HepG2 (cell line): ENCODE results near the gene GGTLC2. TPM values are rescaled to one million over a fixed set of nuclear protein-coding genes. Genes with fewer than 3 reads are reported as not detected.

Experiments
- ATAC-seq: fragments of 200-7000 bp; cut with Tn5 transposase; 3 replicates; pipeline ENCODE4 v1.9.1; 2020; ENCODE audit warnings: mild to moderate bottlenecking, moderate library complexity
- BruUV-seq: library from RNA; stranded (reverse); fragments of 400-500 nt; replicated peaks from 2 replicates; lab custom pipeline; 2021; lab: Mats Ljungman, UMichigan
- CTCF ChIA-PET: fragments of 300-600 bp; formaldehyde crosslinking; extraction: SDS; loops from one replicate; lab custom pipeline; 2021; ENCODE audit warnings: low total read pairs, inconsistent platforms, low intra/inter-chr PET ratio; lab: Yijun Ruan, JAX
- POLR2A ChIA-PET: fragments of 350-600 bp; sonication (Branson Sonifier 250); formaldehyde crosslinking; loops from one replicate; lab custom pipeline; 2020; ENCODE audit warnings: antibody characterized with exemption, inconsistent platforms; lab: Yijun Ruan, JAX
- DNase-seq: peaks from one replicate; pipeline ENCODE4 v3.0.0-alpha.2; 2015; ENCODE audit warnings: low spot score
- FAIRE-seq: peaks from 3 replicates; lab custom pipeline; 2011; peaks lifted over from hg19 to GRCh38; lab: Jason Lieb, UNC
- H2AFZ ChIP-seq: one replicate; pipeline ENCODE4 v1.6.1; 2011; ENCODE audit warnings: low read length, inconsistent platforms
- H3K27ac ChIP-seq: fragments of 300-600 bp; 3 replicates; pipeline ENCODE4 v1.8.0; 2011; ENCODE audit warnings: mixed run types, mild to moderate bottlenecking, mixed read lengths, low read length, inconsistent platforms; ENCODE audit not compliant: insufficient read depth; ENCODE audit errors: extremely low read length
- H3K27me3 ChIP-seq, 2 experiments: fragments of 200-600 bp in 1 of 2; 2 replicates in 1 of 2; 3 replicates in 1 of 2; pipeline versions ENCODE4 v1.6.0 to v1.8.0; 2011; ENCODE audit warnings: low read length in 2 of 2, mild to moderate bottlenecking in 2 of 2, moderate library complexity in 2 of 2, inconsistent platforms in 1 of 2; ENCODE audit not compliant: insufficient read depth in 2 of 2, control insufficient read depth in 1 of 2
- H3K36me3 ChIP-seq, 2 experiments: fragments of 200-600 bp in 1 of 2; replicated peaks in 1 of 2; 2 replicates in 1 of 2; 3 replicates in 1 of 2; pipeline versions ENCODE4 v1.5.1 to v1.8.0; 2011; ENCODE audit warnings: low read length in 2 of 2, inconsistent platforms in 1 of 2; ENCODE audit not compliant: insufficient read depth in 2 of 2, control insufficient read depth in 1 of 2
- H3K4me1 ChIP-seq: 2 replicates; pipeline ENCODE4 v1.5.1; 2012; ENCODE audit warnings: low read length, inconsistent platforms; ENCODE audit not compliant: insufficient read depth
- H3K4me2 ChIP-seq: 2 replicates; pipeline ENCODE4 v1.6.0; 2011; ENCODE audit warnings: low read depth, low read length, inconsistent platforms
- H3K4me3 ChIP-seq, 3 experiments: fragments of 200-600 bp in 1 of 3; sonication (generic), shearing (Covaris generic) in 1 of 3; replicated peaks in 1 of 3; 2 replicates each; pipeline ENCODE4 v1.5.1; 2011 to 2016; ENCODE audit warnings: low read length in 3 of 3, inconsistent platforms in 2 of 3, low read depth in 2 of 3, mild to moderate bottlenecking in 2 of 3, control low read depth in 1 of 3, mixed read lengths in 1 of 3; ENCODE audit not compliant: insufficient read depth in 1 of 3
- H3K79me2 ChIP-seq: one replicate; pipeline ENCODE4 v1.6.1; 2011; ENCODE audit warnings: low read length, inconsistent platforms; ENCODE audit not compliant: insufficient read depth
- H3K9ac ChIP-seq: 2 replicates; pipeline ENCODE4 v1.6.0; 2011; ENCODE audit warnings: mild to moderate bottlenecking, low read depth, low read length, inconsistent platforms; ENCODE audit not compliant: insufficient read depth
- H3K9me3 ChIP-seq: 2 replicates; pipeline ENCODE4 v1.5.1; 2012; ENCODE audit warnings: mild to moderate bottlenecking, low read length
- H4K20me1 ChIP-seq: 2 replicates; pipeline ENCODE4 v1.6.0; 2011; ENCODE audit warnings: inconsistent platforms, mild to moderate bottlenecking, low read length, moderate library complexity; ENCODE audit not compliant: insufficient read depth
- ATF6 ChIP-seq: sonication (generic); formaldehyde crosslinking; conservative IDR thresholded peaks from 2 replicates; pipeline ENCODE4 v1.4.0; 2020; ENCODE audit warnings: missing genetic modification reagents
- BATF2 ChIP-seq: sonication (generic); formaldehyde crosslinking; IDR thresholded peaks from 2 replicates; pipeline ENCODE4 v1.8.0; 2022; ENCODE audit warnings: mild to moderate bottlenecking, missing genetic modification reagents, moderate library complexity
- CAMTA2 ChIP-seq: sonication (generic); formaldehyde crosslinking; IDR thresholded peaks from 2 replicates; pipeline ENCODE4 v1.4.0; 2020; ENCODE audit warnings: mild to moderate bottlenecking, missing genetic modification reagents, borderline replicate concordance
- FOXC1 ChIP-seq: sonication (generic); formaldehyde crosslinking; IDR thresholded peaks from 2 replicates; pipeline ENCODE4 v1.8.0; 2022; ENCODE audit warnings: mild to moderate bottlenecking, missing genetic modification reagents, borderline replicate concordance
- FOXJ3 ChIP-seq: sonication (generic); formaldehyde crosslinking; IDR thresholded peaks from 2 replicates; pipeline ENCODE4 v1.4.0; 2020; ENCODE audit warnings: missing genetic modification reagents, mild to moderate bottlenecking, borderline replicate concordance
- HBP1 ChIP-seq: IDR thresholded peaks from 2 replicates; pipeline ENCODE4 v1.6.1; 2016; ENCODE audit warnings: low read depth, control low read depth
- IRF1 ChIP-seq: sonication (generic); formaldehyde crosslinking; IDR thresholded peaks from 2 replicates; pipeline ENCODE4 v1.4.0; 2020; ENCODE audit warnings: low read depth, mild to moderate bottlenecking, missing genetic modification reagents
- NCOA5 ChIP-seq: sonication (generic); formaldehyde crosslinking; IDR thresholded peaks from 2 replicates; pipeline ENCODE4 v1.4.0; 2020; ENCODE audit warnings: missing genetic modification reagents
- PLSCR1 ChIP-seq: sonication (generic); formaldehyde crosslinking; IDR thresholded peaks from 2 replicates; pipeline ENCODE4 v1.5.0; 2020; ENCODE audit warnings: missing genetic modification reagents, mild to moderate bottlenecking, borderline replicate concordance
- TBP ChIP-seq: sonication (generic); formaldehyde crosslinking; IDR thresholded peaks from 2 replicates; pipeline ENCODE4 v1.5.0; 2020; ENCODE audit warnings: missing genetic modification reagents
- THAP8 ChIP-seq: sonication (generic); formaldehyde crosslinking; IDR thresholded peaks from 2 replicates; pipeline ENCODE4 v1.5.1; 2020; ENCODE audit warnings: missing genetic modification reagents, mild to moderate bottlenecking, borderline replicate concordance
- ZBTB21 ChIP-seq: sonication (generic); formaldehyde crosslinking; IDR thresholded peaks from 2 replicates; pipeline ENCODE4 v1.4.0; 2020; ENCODE audit warnings: missing genetic modification reagents
- ZNF562 ChIP-seq: sonication (generic); formaldehyde crosslinking; IDR thresholded peaks from 2 replicates; pipeline ENCODE4 v1.8.0; 2022; ENCODE audit warnings: missing genetic modification reagents, borderline replicate concordance
- ZSCAN5A ChIP-seq: sonication (generic); formaldehyde crosslinking; IDR thresholded peaks from 2 replicates; pipeline ENCODE4 v1.8.0; 2022; ENCODE audit warnings: mild to moderate bottlenecking, missing genetic modification reagents, borderline replicate concordance
- WGBS: methylation state at CpG from one replicate; pipeline ENCODE4 v1.1.6; 2017; ENCODE audit warnings: low lambda C conversion rate; 5-methylcytosine and 5-hydroxymethylcytosine counted together
- in situ Hi-C: cut with HindIII; loops from 2 replicates; pipeline ENCODE4 v1.10.0; 2017; ENCODE audit warnings: low pct_unique_long_range_greater_than_20kb; ENCODE audit not compliant: extremely low pct_ligation_motif_present
- intact Hi-C: fragments of 100-400 bp; cut with micrococcal nuclease; formaldehyde crosslinking; loops from one replicate; pipeline ENCODE4 v1.10.0; 2022; ENCODE audit not compliant: unreplicated experiment
- polyA plus RNA-seq, 8 experiments: library from polyadenylated mRNA; depleted of rRNA in 3 of 8; stranded (reverse) in 7 of 8; unstranded in 1 of 8; fragments of >200 nt; fragmentation: Illumina TruSeq in 4 of 8; extraction: Trizol in 4 of 8; gene quantifications; 2 replicates each; pipeline versions ENCODE4 v1.2.1 to v1.2.3, GENCODE V29; 2011 to 2016; ENCODE audit warnings: low read depth in 4 of 8, missing spikeins in 1 of 8, mixed read lengths in 1 of 8; ENCODE audit not compliant: insufficient read depth in 1 of 8
- total RNA-seq, 5 experiments: library from RNA; depleted of rRNA; stranded (reverse); fragments of >200 nt; fragmentation: Illumina TruSeq; extraction: Trizol; gene quantifications; 2 replicates each; pipeline ENCODE4 v1.2.3, GENCODE V29; 2016; ENCODE audit warnings: low read depth in 1 of 5

GGTLC2 gene
- total and polyA plus RNA-seq, 2 of the 13 experiments (the other 11 are each of a cell fraction or from before 2014, with no cell fraction given): not detected

- TF ChIP-seq ATF6 (CRISPR knock-in tag) (no peak), ZBTB21 (CRISPR knock-in tag) (no peak), ZSCAN5A (CRISPR knock-in tag) (no peak)
- TF ChIP-seq, all 625 proteins: peak for 0
Measured at GRCh38 chr22:22694106-22694505, 49.7 kb downstream of the GGTLC2 start (continued).

GRCh38 chr22:22696104-22696503 is 51.7 kb downstream of the GGTLC2 start:
- no TSS peak for BruUV-seq
- no peak overlapping the region for H3K4me3 ChIP-seq
- CTCF ChIA-PET: no interaction called here
- TF ChIP-seq ZNF562 (CRISPR knock-in tag) (no peak), IRF1 (no peak), CAMTA2 (CRISPR knock-in tag) (no peak), HBP1 (no peak), NCOA5 (CRISPR knock-in tag) (no peak), FOXC1 (no peak), THAP8 (CRISPR knock-in tag) (no peak), PLSCR1 (no peak), TBP (CRISPR knock-in tag) (no peak), BATF2 (CRISPR knock-in tag) (no peak), FOXJ3 (CRISPR knock-in tag) (no peak)

More at GRCh38 chr22:22696104-22696503, 51.7 kb downstream of the GGTLC2 start:
- 26% methylated on average over 5 of the region's 5 CpGs for WGBS
- Histone ChIP-seq H4K20me1 (no peaks in the 10 kb centered on the region), H3K36me3 (no peaks in the 10 kb centered on the region), H3K9me3 (no peaks in the 10 kb centered on the region), H3K27ac (no peak overlapping the region), H3K4me2 (no peak overlapping the region), H3K4me1 (peaks cover 13% of the 10 kb centered on the region), H3K9ac (no peak overlapping the region), H2AFZ (no peak overlapping the region), H3K79me2 (no peaks in the 10 kb centered on the region), H3K27me3 (peaks cover 0 to 8% of the 10 kb centered on the region in 2 experiments; a peak in 2 of 5 replicates)
- ATAC-seq: no peak
- intact Hi-C loops: no loop called here
- POLR2A ChIA-PET: no interaction called here
- in situ Hi-C loops: no loop called here
- DNase-seq: no peak
- no peak for FAIRE-seq
